PC-9 (cell line): ENCODE measurements around the gene ZNF26. TPM values are rescaled to one million over a fixed set of nuclear protein-coding genes. Genes with fewer than 3 reads are reported as not detected.

Source experiments
- BruUV-seq: library from RNA; stranded (reverse); fragments of 400-500 nt; replicated peaks from 2 replicates; lab custom pipeline; 2021; lab: Mats Ljungman, UMichigan
- CTCF ChIA-PET: fragments of 300-600 bp; sonication (Branson Sonifier 250); formaldehyde crosslinking; loops from one replicate; lab custom pipeline; 2022; ENCODE audit warnings: antibody characterized with exemption; lab: Charles Lee
- POLR2A ChIA-PET: fragments of 300-600 bp; sonication (Branson Sonifier 250); formaldehyde crosslinking; loops from one replicate; lab custom pipeline; 2022; ENCODE audit warnings: antibody characterized with exemption; ENCODE audit not compliant: unreplicated experiment; lab: Charles Lee
- DNase-seq, 2 experiments: peaks; one replicate each; pipeline versions ENCODE4 v3.0.0 to v3.0.0-alpha.2; 2015 to 2022; ENCODE audit warnings: mixed read lengths in 1 of 2
- H2AFZ ChIP-seq: fragments of 200-600 bp; sonication (generic); 2 replicates; pipeline ENCODE4 v1.8.1; 2017; ENCODE audit warnings: antibody characterized with exemption
- H3F3A ChIP-seq: fragments of 200-600 bp; sonication (generic); 2 replicates; pipeline ENCODE4 v1.8.1; 2017; ENCODE audit warnings: antibody characterized with exemption, mild to moderate bottlenecking, low read depth; ENCODE audit not compliant: insufficient read depth
- H3K27ac ChIP-seq: fragments of 200-600 bp; sonication (generic); 2 replicates; pipeline ENCODE4 v1.6.1; 2016; ENCODE audit warnings: mixed run types
- H3K27me3 ChIP-seq: fragments of 200-600 bp; sonication (generic); 2 replicates; pipeline ENCODE4 v1.6.1; 2016; ENCODE audit warnings: low read depth, mixed run types; ENCODE audit not compliant: insufficient read depth
- H3K36me3 ChIP-seq: fragments of 200-600 bp; sonication (generic); 2 replicates; pipeline ENCODE4 v1.6.1; 2016; ENCODE audit warnings: low read depth, mixed run types
- H3K4me1 ChIP-seq: fragments of 200-600 bp; sonication (generic); replicated peaks from 2 replicates; pipeline ENCODE4 v1.6.1; 2016; ENCODE audit warnings: mixed run types; ENCODE audit not compliant: insufficient read depth
- H3K4me2 ChIP-seq: fragments of 200-600 bp; sonication (generic); 2 replicates; pipeline ENCODE4 v1.6.1; 2017; ENCODE audit warnings: mixed run types
- H3K4me3 ChIP-seq: fragments of 200-600 bp; sonication (generic); 2 replicates; pipeline ENCODE4 v1.6.1; 2016; ENCODE audit warnings: mixed run types
- H3K79me2 ChIP-seq: fragments of 200-600 bp; sonication (generic); 2 replicates; pipeline ENCODE4 v1.6.1; 2017; ENCODE audit warnings: low read depth, mixed run types
- H3K9me2 ChIP-seq: fragments of 200-600 bp; sonication (generic); 2 replicates; pipeline ENCODE4 v1.8.1; 2017; ENCODE audit warnings: mild to moderate bottlenecking; ENCODE audit not compliant: insufficient read depth
- H3K9me3 ChIP-seq: fragments of 200-600 bp; sonication (generic); 2 replicates; pipeline ENCODE4 v1.8.1; 2016; ENCODE audit warnings: low read depth; ENCODE audit not compliant: insufficient read depth
- H4K20me1 ChIP-seq: fragments of 200-600 bp; sonication (generic); 2 replicates; pipeline ENCODE4 v1.8.1; 2017; ENCODE audit not compliant: insufficient read depth
- EZH2 ChIP-seq: fragments of 200-600 bp; sonication (generic); IDR thresholded peaks from 2 replicates; pipeline ENCODE4 v1.8.0; 2017; ENCODE audit warnings: antibody characterized with exemption, low read depth
- intact Hi-C: fragments of 100-400 bp; cut with micrococcal nuclease; formaldehyde crosslinking; loops from one replicate; pipeline ENCODE4 v1.10.0; 2022; ENCODE audit not compliant: unreplicated experiment
- total RNA-seq: library from RNA; stranded (reverse); gene quantifications from 2 replicates; pipeline ENCODE4 v1.2.3, GENCODE V29; 2021
- TF ChIP-seq, protein P1 (sequence below): fragments of 200-600 bp; sonication (generic); conservative IDR thresholded peaks from 2 replicates; pipeline ENCODE4 v1.6.1; 2017; ENCODE audit warnings: mixed run types, antibody characterized with exemption, mild to moderate bottlenecking, moderate library complexity

Gene ZNF26
- total RNA-seq, 1 experiment from 2014 or later = 13.2 TPM

DNA sequence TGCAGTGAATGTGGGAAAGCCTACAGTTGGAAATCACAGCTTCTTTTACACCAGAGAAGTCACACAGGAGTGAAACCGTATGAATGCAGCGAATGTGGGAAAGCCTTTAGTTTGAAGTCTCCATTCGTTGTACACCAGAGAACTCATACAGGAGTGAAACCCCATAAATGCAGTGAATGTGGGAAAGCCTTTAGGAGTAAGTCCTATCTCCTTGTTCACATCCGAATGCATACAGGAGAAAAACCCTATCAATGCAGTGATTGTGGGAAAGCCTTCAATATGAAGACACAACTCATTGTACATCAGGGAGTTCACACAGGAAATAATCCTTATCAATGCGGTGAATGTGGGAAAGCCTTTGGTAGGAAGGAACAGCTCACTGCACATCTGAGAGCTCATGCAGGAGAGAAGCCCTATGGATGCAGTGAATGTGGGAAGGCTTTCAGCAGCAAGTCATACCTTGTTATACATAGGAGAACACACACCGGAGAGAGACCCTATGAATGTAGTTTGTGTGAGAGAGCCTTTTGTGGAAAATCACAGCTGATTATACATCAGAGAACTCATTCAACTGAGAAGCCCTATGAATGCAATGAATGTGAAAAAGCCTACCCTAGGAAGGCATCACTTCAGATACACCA, 24.6 kb downstream of the ZNF26 start:
- Histone ChIP-seq H3K27ac (no peak overlapping the region), H3K9me3 (peaks cover 49% of the 10 kb centered on the region)
- no TSS peak for BruUV-seq

DNA sequence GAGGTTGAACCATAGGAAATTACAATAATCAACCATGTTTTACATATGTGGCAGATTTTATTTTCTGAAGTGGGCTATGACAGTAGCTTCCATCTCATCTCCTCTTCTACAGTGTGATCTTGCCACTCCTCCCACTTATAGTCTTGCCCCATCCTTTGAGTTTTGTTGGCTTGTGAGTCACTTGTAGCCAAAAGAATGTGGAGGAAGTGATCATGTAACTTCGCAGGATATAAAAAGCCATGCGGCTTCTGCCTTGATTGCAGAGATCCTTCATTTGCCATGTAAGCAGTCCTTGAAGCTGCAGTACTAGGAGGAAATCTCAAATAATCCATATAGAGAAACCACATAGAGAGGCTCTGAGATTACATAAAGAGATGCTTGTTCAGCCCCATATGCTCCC, 37.4 kb downstream of the ZNF26 start:
- CTCF ChIA-PET = no interaction called here
- H3K27ac ChIP-seq = no peak overlapping the region
- POLR2A ChIA-PET = no interaction called here
- no peaks in the 10 kb centered on the region for H3K79me2 ChIP-seq
- H3K36me3 ChIP-seq = no peaks in the 10 kb centered on the region
- H4K20me1 ChIP-seq = no peaks in the 10 kb centered on the region
- H3K27me3 ChIP-seq = no peaks in the 10 kb centered on the region
- DNase-seq = no peak
- no peak overlapping the region for H3K4me2 ChIP-seq
- no TSS peak for BruUV-seq
- peaks cover 8% of the 10 kb centered on the region for H3K9me3 ChIP-seq
- intact Hi-C loops = no loop called here
- no peaks in the 10 kb centered on the region for H3F3A ChIP-seq
- H3K4me1 ChIP-seq = no peaks in the 10 kb centered on the region
- H2AFZ ChIP-seq = no peak overlapping the region
- TF ChIP-seq EZH2 = no peak
- TF ChIP-seq, protein P1, sequence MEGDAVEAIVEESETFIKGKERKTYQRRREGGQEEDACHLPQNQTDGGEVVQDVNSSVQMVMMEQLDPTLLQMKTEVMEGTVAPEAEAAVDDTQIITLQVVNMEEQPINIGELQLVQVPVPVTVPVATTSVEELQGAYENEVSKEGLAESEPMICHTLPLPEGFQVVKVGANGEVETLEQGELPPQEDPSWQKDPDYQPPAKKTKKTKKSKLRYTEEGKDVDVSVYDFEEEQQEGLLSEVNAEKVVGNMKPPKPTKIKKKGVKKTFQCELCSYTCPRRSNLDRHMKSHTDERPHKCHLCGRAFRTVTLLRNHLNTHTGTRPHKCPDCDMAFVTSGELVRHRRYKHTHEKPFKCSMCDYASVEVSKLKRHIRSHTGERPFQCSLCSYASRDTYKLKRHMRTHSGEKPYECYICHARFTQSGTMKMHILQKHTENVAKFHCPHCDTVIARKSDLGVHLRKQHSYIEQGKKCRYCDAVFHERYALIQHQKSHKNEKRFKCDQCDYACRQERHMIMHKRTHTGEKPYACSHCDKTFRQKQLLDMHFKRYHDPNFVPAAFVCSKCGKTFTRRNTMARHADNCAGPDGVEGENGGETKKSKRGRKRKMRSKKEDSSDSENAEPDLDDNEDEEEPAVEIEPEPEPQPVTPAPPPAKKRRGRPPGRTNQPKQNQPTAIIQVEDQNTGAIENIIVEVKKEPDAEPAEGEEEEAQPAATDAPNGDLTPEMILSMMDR = no peak
- H3K4me3 ChIP-seq = no peak overlapping the region
- H3K9me2 ChIP-seq = no peaks in the 10 kb centered on the region

More for the DNA sequence above, 24.6 kb downstream of the ZNF26 start:
- Histone ChIP-seq H3K9me2 (no peaks in the 10 kb centered on the region), H3K4me3 (no peak overlapping the region), H2AFZ (no peak overlapping the region), H3K4me1 (no peaks in the 10 kb centered on the region), H3K36me3 (peaks cover 74% of the 10 kb centered on the region), H3K27me3 (no peaks in the 10 kb centered on the region), H3F3A (no peaks in the 10 kb centered on the region), H4K20me1 (no peaks in the 10 kb centered on the region), H3K79me2 (no peaks in the 10 kb centered on the region), H3K4me2 (no peak overlapping the region)
- ChIA-PET CTCF (no interaction called here), POLR2A (no interaction called here)
- TF ChIP-seq, protein P1 = no peak
- no peak for TF ChIP-seq EZH2
- intact Hi-C loops = no loop called here
- no peak for DNase-seq

DNA sequence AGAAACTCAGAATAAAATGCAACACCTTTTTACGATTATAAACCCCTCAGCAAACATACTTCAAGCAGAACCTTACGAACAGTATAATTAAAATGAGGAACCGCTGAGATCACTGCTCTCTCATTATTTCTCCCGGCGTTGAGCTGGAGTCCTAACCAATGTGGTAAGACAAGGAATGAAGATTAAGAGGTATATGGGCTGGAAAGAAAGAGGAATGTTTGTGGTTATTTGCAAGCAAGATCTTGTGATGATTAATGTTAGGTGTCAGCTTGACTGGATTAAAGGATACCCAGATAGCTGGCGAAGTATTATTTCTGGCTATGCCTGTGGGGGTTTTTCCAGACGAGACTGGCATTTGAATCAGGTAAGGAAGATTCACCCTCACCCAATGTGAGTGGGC, 40.8 kb downstream of the ZNF26 start:
- H3K4me1 ChIP-seq = no peaks in the 10 kb centered on the region
- no TSS peak for BruUV-seq
- ChIA-PET CTCF (no interaction called here), POLR2A (no interaction called here)
- no peak overlapping the region for H2AFZ ChIP-seq
- H3K4me3 ChIP-seq = no peak overlapping the region
- H3K79me2 ChIP-seq = no peaks in the 10 kb centered on the region
- H3K27me3 ChIP-seq = no peaks in the 10 kb centered on the region
- no peak overlapping the region for H3K4me2 ChIP-seq
- intact Hi-C loops = no loop called here
- no peaks in the 10 kb centered on the region for H3K36me3 ChIP-seq
- no peaks in the 10 kb centered on the region for H4K20me1 ChIP-seq
- no peak overlapping the region for H3K27ac ChIP-seq
- no peaks in the 10 kb centered on the region for H3K9me2 ChIP-seq
- TF ChIP-seq, protein P1 = no peak
- TF ChIP-seq EZH2 = no peak
- peaks cover 6% of the 10 kb centered on the region; the same call in 1 of the 2 replicates for H3K9me3 ChIP-seq
- no peak for DNase-seq
- no peaks in the 10 kb centered on the region for H3F3A ChIP-seq
